HG03575 (cell line): ENCODE results near the gene GPS1.

ENCODE experiments used
- ATAC-seq: cut with Tn5 transposase; IDR thresholded peaks from one replicate; pipeline ENCODE4 v1.9.1; 2021; ENCODE audit not compliant: unreplicated experiment, insufficient number of reproducible peaks, low FRiP score; ENCODE audit errors: extremely low read depth

Gene GPS1

GRCh38 chr17:82013772-82014321 lies 37.9 kb upstream of the GPS1 start:
- ATAC-seq, result no peak

GRCh38 chr17:82014432-82014831 lies 37.3 kb upstream of the GPS1 start:
- ATAC-seq, result no peak

- no peak for ATAC-seq
Observed at GRCh38 chr17:82014971-82015310, 36.8 kb upstream of the GPS1 start.

GRCh38 chr17:82015311-82015971 lies 36.3 kb upstream of the GPS1 start:
- no peak for ATAC-seq

GRCh38 chr17:82016061-82016874 lies 35.4 kb upstream of the GPS1 start:
- no peak for ATAC-seq

- no peak for ATAC-seq
Observed at GRCh38 chr17:82016875-82017459, 34.7 kb upstream of the GPS1 start.

GRCh38 chr17:82017612-82018151 lies 34.0 kb upstream of the GPS1 start:
- no peak for ATAC-seq

- ATAC-seq, result no peak
Observed at GRCh38 chr17:82018152-82018988, 33.3 kb upstream of the GPS1 start.

- no peak for ATAC-seq
Observed at GRCh38 chr17:82018989-82019689, 32.6 kb upstream of the GPS1 start.

- no peak for ATAC-seq
Observed at GRCh38 chr17:82019690-82020571, 31.8 kb upstream of the GPS1 start.

- ATAC-seq, result no peak
Observed at GRCh38 chr17:82020572-82021106, 31.1 kb upstream of the GPS1 start.

- ATAC-seq, result no peak
Observed at GRCh38 chr17:82021107-82021899, 30.4 kb upstream of the GPS1 start.

- no peak for ATAC-seq
Observed at GRCh38 chr17:82021900-82022309, 29.8 kb upstream of the GPS1 start.

- ATAC-seq, result peak; percentile 15
Observed at GRCh38 chr17:82022310-82022980, 29.3 kb upstream of the GPS1 start, which contains the start of gene CENPX. Gene CENPX (minus strand): TSS chr17:82022878. CDS start chr17:82022861, 17 bp downstream.

- ATAC-seq, result peak; percentile 74
Observed at GRCh38 chr17:82022981-82023446, 28.7 kb upstream of the GPS1 start, which contains the start of gene LRRC45. Gene LRRC45 (plus strand): TSS chr17:82023305. CDS start chr17:82023644, 339 bp downstream.
